Ovary (tissue), 9 donors: ENCODE measurements around the gene GLTP. TPM values are rescaled to one million over a fixed set of nuclear protein-coding genes. Genes with fewer than 3 reads are reported as not detected.

Experiments used
- DNase-seq, 5 donors: peaks; one replicate each; pipeline ENCODE4 v3.0.0-alpha.2; 2019 to 2020
- H3K27ac ChIP-seq, 2 donors: fragments of 200-600 bp; one replicate each; pipeline versions ENCODE4 v1.5.1 to v1.8.0; 2019 to 2022
- H3K27me3 ChIP-seq: fragments of 200-600 bp; one replicate; pipeline ENCODE4 v1.8.0; 2022
- H3K36me3 ChIP-seq: fragments of 200-600 bp; sonication (generic); one replicate; pipeline ENCODE4 v1.5.1; 2019
- H3K4me1 ChIP-seq: one replicate; pipeline ENCODE4 v1.8.1; 2013; ENCODE audit warnings: mild to moderate bottlenecking, moderate library complexity; ENCODE audit not compliant: insufficient read depth
- H3K4me3 ChIP-seq: fragments of 200-600 bp; sonication (generic); one replicate; pipeline ENCODE4 v1.5.1; 2017
- H3K9me3 ChIP-seq, 2 donors: fragments of 200-600 bp in 1 of 2; sonication (generic) in 1 of 2; one replicate each; pipeline versions ENCODE4 v1.5.1 to v1.8.1; 2013 to 2019; ENCODE audit warnings: mild to moderate bottlenecking in 1 of 2, moderate library complexity in 1 of 2
- CTCF ChIP-seq, 3 donors: fragments of 450-650 bp in 2 of 3; fragments of 200-600 bp in 1 of 3; IDR thresholded peaks; one replicate each; pipeline versions ENCODE4 v1.5.1 to v1.8.0; 2016 to 2022; ENCODE audit warnings: antibody characterized with exemption in 3 of 3, mild to moderate bottlenecking in 1 of 3
- EP300 ChIP-seq: sonication (generic); formaldehyde crosslinking; IDR thresholded peaks from one replicate; pipeline ENCODE4 v1.6.1; 2017; ENCODE audit warnings: antibody characterized with exemption
- POLR2A ChIP-seq: fragments of 450-650 bp; IDR thresholded peaks from one replicate; pipeline ENCODE4 v1.6.1; 2017; ENCODE audit warnings: antibody characterized with exemption, mild to moderate bottlenecking, moderate library complexity
- WGBS, 3 donors: extraction: QIAGEN DNeasy Blood & Tissue Kit in 1 of 3; methylation state at CpG; one replicate each; pipeline versions ENCODE4 v1.1.5 to v1.1.7; 2013 to 2017; 5-methylcytosine and 5-hydroxymethylcytosine counted together
- intact Hi-C, 4 donors: fragments of 100-400 bp; cut with DNase I; formaldehyde crosslinking; loops; one replicate each; pipeline versions ENCODE4 v1.11.0 to v1.15.1; 2022 to 2023
- polyA plus RNA-seq, 2 donors: library from polyadenylated mRNA; stranded (reverse); fragments of 200-250 nt in 1 of 2; fragments of 350-450 nt in 1 of 2; fragmentation: Illumina TruSeq in 1 of 2; extraction: RNeasy Lipid Tissue Mini Kit (QIAGEN cat#74804) in 1 of 2; gene quantifications; one replicate each; pipeline ENCODE4 v1.2.3, GENCODE V29; 2013 to 2014
- total RNA-seq, 7 donors: library from RNA; depleted of rRNA in 2 of 7; stranded (reverse); fragments of >200 nt in 2 of 7; fragmentation: NEBNext Ultra II Directional in 3 of 7; extraction: Animal tissue kit (Norgen Biotek cat#: 25700) in 3 of 7; gene quantifications; one replicate each; pipeline versions ENCODE4 v1.1.0 to v1.2.4, GENCODE V29; 2016 to 2023
- donor health status: DM: no; HTN: no; CAD: no; lungs with moderate emphysema.
- donor health status: DM: no; HTN: no; CAD: no.
- donor health status: Bipolar disorder and iron deficiency.
- donor health status: DM: yes; HTN: yes; CAD: no.
- donor health status: DM: no; HTN: no; CAD: no.
- donor health status: DM: yes; HTN: yes; CAD: no.

The GLTP gene
- total and polyA plus RNA-seq, 9 donors: 15.5 to 37.2 (median 26.3) TPM

- Histone ChIP-seq H3K27me3 (no peaks in the 10 kb centered on the region), H3K9me3 (no peaks in the 10 kb centered on the region), H3K4me3 (no peak overlapping the region), H3K36me3 (no peaks in the 10 kb centered on the region), H3K4me1 (peaks cover 3% of the 10 kb centered on the region), H3K27ac (no peak overlapping the region)
- intact Hi-C loops: no loop called here
- whole genome bisulfite sequencing, 3 donors: 9 to 11% (median 9%) methylated on average over 26 to 30 of the region's 30 CpGs
- DNase-seq: peak; percentile 73 to 92 (median 85)
- TF ChIP-seq CTCF (IDR thresholded peaks at IDR 0.05) (peak; percentile 86 to 88 (median 87)), POLR2A (no peak), EP300 (no peak)
These were observed 35.1 kb downstream of the GLTP start for GRCh38 chr12:109844983-109845823.

GRCh38 chr12:109844091-109844490, 36.2 kb downstream of the GLTP start:
- H3K4me1 ChIP-seq: peaks cover 3% of the 10 kb centered on the region
- intact Hi-C loops: no loop called here
- no peak overlapping the region for H3K4me3 ChIP-seq
- no peaks in the 10 kb centered on the region for H3K9me3 ChIP-seq
- WGBS, 3 donors: 81 to 85% (median 82%) methylated on average over 5 of the region's 5 CpGs
- H3K27ac ChIP-seq: no peak overlapping the region
- H3K36me3 ChIP-seq: no peaks in the 10 kb centered on the region
- TF ChIP-seq EP300 (no peak), CTCF (IDR thresholded peaks at IDR 0.05) (no peak), POLR2A (no peak)
- DNase-seq: no peak
- H3K27me3 ChIP-seq: no peaks in the 10 kb centered on the region

GRCh38 chr12:109842021-109842420, 38.3 kb downstream of the GLTP start:
- no peak for DNase-seq
- H3K27me3 ChIP-seq: no peaks in the 10 kb centered on the region
- no peak overlapping the region for H3K27ac ChIP-seq
- peaks cover 3% of the 10 kb centered on the region for H3K4me1 ChIP-seq
- no peaks in the 10 kb centered on the region for H3K36me3 ChIP-seq
- 78 to 84% (median 81%) methylated on average over 5 of the region's 5 CpGs for WGBS, 3 donors
- TF ChIP-seq CTCF (IDR thresholded peaks at IDR 0.05) (no peak), EP300 (no peak), POLR2A (no peak)
- H3K9me3 ChIP-seq: no peaks in the 10 kb centered on the region
- H3K4me3 ChIP-seq: no peak overlapping the region
- intact Hi-C loops: no loop called here

GRCh38 chr12:109841356-109841755, 39.0 kb downstream of the GLTP start:
- TF ChIP-seq EP300 (no peak), POLR2A (no peak), CTCF (IDR thresholded peaks at IDR 0.05) (no peak)
- intact Hi-C loops: no loop called here
- peaks cover 3% of the 10 kb centered on the region for H3K4me1 ChIP-seq
- DNase-seq: no peak
- no peaks in the 10 kb centered on the region for H3K27me3 ChIP-seq
- 83 to 89% (median 86%) methylated on average over 9 of the region's 9 CpGs for WGBS, 3 donors
- H3K27ac ChIP-seq: no peak overlapping the region
- H3K9me3 ChIP-seq: no peaks in the 10 kb centered on the region
- no peak overlapping the region for H3K4me3 ChIP-seq
- no peaks in the 10 kb centered on the region for H3K36me3 ChIP-seq
